Smooth muscle cell (in vitro differentiated cells): ENCODE data around the gene TMEM179. TPM values are rescaled to one million over a fixed set of nuclear protein-coding genes. Genes with fewer than 3 reads are reported as not detected.

Experiments used
- DNase-seq: peaks from one replicate; lab custom pipeline; 2025; ENCODE audit not compliant: unreplicated experiment; lab: John Stamatoyannopoulos, UW
- H2AFZ ChIP-seq: fragments of 200-600 bp; sonication (generic); 2 replicates; pipeline ENCODE4 v1.6.0; 2016; ENCODE audit warnings: antibody characterized with exemption, low read depth, mild to moderate bottlenecking
- H3F3A ChIP-seq: fragments of 200-600 bp; sonication (generic); 2 replicates; pipeline ENCODE4 v1.6.0; 2017; ENCODE audit warnings: antibody characterized with exemption, low read depth
- H3K27ac ChIP-seq: fragments of 200-600 bp; sonication (generic); 2 replicates; pipeline ENCODE4 v1.5.1; 2016; ENCODE audit warnings: low read depth, mild to moderate bottlenecking
- H3K27me3 ChIP-seq: fragments of 200-600 bp; sonication (generic); 2 replicates; pipeline ENCODE4 v1.6.1; 2016; ENCODE audit warnings: low read depth, mild to moderate bottlenecking
- H3K36me3 ChIP-seq: fragments of 200-600 bp; sonication (generic); 2 replicates; pipeline ENCODE4 v1.5.1; 2016; ENCODE audit warnings: low read depth
- H3K4me1 ChIP-seq: fragments of 200-600 bp; sonication (generic); 2 replicates; pipeline ENCODE4 v1.5.1; 2016; ENCODE audit warnings: low read depth
- H3K4me2 ChIP-seq: fragments of 200-600 bp; sonication (generic); 2 replicates; pipeline ENCODE4 v1.6.0; 2016; ENCODE audit warnings: mild to moderate bottlenecking
- H3K4me3 ChIP-seq: fragments of 200-600 bp; sonication (generic); 2 replicates; pipeline ENCODE4 v1.5.1; 2016; ENCODE audit warnings: mild to moderate bottlenecking
- H3K79me2 ChIP-seq: fragments of 200-600 bp; sonication (generic); 2 replicates; pipeline ENCODE4 v1.6.0; 2016; ENCODE audit warnings: low read depth, mild to moderate bottlenecking
- H3K9ac ChIP-seq: fragments of 200-600 bp; sonication (generic); 2 replicates; pipeline ENCODE4 v1.6.0; 2016; ENCODE audit warnings: low read depth
- H3K9me3 ChIP-seq: fragments of 200-600 bp; sonication (generic); replicated peaks from 2 replicates; pipeline ENCODE4 v1.5.1; 2016; ENCODE audit warnings: low read depth
- H4K20me1 ChIP-seq: fragments of 200-600 bp; sonication (generic); 2 replicates; pipeline ENCODE4 v1.6.0; 2016; ENCODE audit warnings: low read depth
- whole genome bisulfite sequencing: methylation state at CpG from one replicate; pipeline ENCODE4 v1.1.7; 2016; ENCODE audit warnings: low lambda C conversion rate; 5-methylcytosine and 5-hydroxymethylcytosine counted together
- polyA plus RNA-seq: library from polyadenylated mRNA; unstranded; fragments of >200 nt; fragmentation: Nextera tagmentation; extraction: Ambion mirVana; gene quantifications from 2 replicates; pipeline ENCODE4 v1.2.1, GENCODE V29; 2016
- total RNA-seq: library from RNA; depleted of rRNA; stranded (reverse); fragments of >200 nt; gene quantifications from 2 replicates; pipeline ENCODE4 v1.2.3, GENCODE V29; 2014
- TF ChIP-seq, protein P1 (sequence below): fragments of 200-600 bp; sonication (generic); IDR thresholded peaks from 2 replicates; pipeline ENCODE4 v1.5.1; 2017; ENCODE audit warnings: borderline replicate concordance, mild to moderate bottlenecking, antibody characterized with exemption; ENCODE audit not compliant: insufficient read depth, poor library complexity, severe bottlenecking

The TMEM179 gene
- total and polyA plus RNA-seq, 2 experiments from 2014 or later: 0.87 to 4.8 TPM

DNA sequence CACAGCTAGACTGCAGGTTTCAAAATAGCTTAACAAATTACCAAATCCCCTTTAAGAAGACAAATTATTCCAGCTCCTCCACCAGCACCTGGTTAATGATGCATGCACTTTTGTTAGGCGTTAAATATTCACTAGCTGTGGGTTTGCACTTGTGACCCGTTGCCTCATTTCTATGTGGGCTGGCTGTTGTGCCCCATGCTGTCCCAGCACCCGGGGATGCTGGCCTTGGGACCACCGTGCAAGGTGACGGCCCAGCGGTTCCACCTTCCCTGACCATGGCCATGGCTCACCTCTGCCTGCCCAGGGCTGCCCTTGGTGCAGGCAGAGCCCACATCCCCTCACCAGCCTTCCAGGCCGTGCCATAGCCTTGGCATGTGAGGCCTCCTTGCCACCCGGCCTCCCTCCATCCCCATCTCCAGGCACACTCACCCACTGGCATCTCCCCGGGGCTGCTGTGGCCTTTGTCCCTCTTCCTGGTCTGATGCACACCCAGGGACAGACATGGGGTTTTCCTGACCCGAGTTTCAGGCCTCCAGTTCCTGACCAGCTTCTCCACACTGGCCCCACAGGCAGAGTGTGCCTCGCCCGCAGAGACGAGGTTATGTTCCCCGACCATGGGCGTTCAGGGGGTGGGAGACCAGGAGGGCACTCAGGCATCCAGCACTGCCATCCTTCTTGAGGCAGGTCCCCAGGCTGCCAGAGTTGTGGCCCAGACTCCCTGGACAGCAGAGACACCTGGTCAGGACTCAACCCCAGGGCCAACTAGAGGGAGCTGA lies 45.4 kb downstream of the TMEM179 start:
- Histone ChIP-seq H3K4me3 (no peak overlapping the region), H3K9ac (no peak overlapping the region), H3K36me3 (no peaks in the 10 kb centered on the region), H3K4me1 (no peaks in the 10 kb centered on the region), H3K27ac (no peak overlapping the region), H3K9me3 (no peaks in the 10 kb centered on the region), H4K20me1 (no peaks in the 10 kb centered on the region), H3K79me2 (no peaks in the 10 kb centered on the region), H2AFZ (no peak overlapping the region), H3K4me2 (no peak overlapping the region), H3F3A (no peaks in the 10 kb centered on the region), H3K27me3 (no peaks in the 10 kb centered on the region)
- DNase-seq: no peak
- TF ChIP-seq, protein P1, sequence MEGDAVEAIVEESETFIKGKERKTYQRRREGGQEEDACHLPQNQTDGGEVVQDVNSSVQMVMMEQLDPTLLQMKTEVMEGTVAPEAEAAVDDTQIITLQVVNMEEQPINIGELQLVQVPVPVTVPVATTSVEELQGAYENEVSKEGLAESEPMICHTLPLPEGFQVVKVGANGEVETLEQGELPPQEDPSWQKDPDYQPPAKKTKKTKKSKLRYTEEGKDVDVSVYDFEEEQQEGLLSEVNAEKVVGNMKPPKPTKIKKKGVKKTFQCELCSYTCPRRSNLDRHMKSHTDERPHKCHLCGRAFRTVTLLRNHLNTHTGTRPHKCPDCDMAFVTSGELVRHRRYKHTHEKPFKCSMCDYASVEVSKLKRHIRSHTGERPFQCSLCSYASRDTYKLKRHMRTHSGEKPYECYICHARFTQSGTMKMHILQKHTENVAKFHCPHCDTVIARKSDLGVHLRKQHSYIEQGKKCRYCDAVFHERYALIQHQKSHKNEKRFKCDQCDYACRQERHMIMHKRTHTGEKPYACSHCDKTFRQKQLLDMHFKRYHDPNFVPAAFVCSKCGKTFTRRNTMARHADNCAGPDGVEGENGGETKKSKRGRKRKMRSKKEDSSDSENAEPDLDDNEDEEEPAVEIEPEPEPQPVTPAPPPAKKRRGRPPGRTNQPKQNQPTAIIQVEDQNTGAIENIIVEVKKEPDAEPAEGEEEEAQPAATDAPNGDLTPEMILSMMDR: no peak
- 93% methylated on average over 15 of the region's 15 CpGs for WGBS

DNA sequence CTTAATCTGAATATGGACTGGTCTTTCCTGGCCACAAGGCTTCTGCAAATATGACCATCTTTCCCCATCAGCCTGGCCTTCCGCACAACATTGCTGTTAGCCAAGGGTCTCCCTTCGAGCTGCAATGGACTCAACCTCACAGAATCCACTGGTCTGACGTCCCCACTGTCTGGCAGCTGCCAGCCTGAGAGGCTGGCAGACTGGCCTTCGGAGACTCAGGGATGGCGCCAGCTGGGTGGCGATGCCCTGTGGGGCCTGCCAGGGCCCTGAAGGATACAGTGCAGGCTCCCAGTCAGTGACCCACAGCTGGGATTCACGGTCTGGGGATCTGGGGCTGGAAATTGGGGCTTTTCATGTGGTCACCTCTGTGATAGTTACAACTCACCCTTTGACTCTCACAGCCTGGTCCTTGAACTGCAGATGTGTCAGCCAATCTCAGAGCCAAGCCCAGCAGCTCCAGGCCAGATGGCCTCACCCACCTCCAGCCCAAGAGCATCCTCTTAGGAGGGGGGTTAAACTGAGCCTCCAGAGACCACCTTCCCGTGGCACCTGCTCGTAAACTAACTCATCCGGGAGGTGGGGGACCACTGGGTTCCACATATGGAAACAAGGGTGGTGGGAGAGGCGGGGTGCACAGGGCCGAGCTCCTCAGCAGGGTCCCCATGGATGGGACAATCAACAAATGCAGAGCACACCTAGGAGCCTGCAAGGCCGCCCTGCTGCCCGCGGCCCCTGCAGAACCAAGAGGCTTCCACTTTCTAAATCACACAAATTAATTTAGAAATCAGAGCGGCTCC lies 46.1 kb downstream of the TMEM179 start:
- no peak for DNase-seq
- H3K79me2 ChIP-seq: no peaks in the 10 kb centered on the region
- H3K27ac ChIP-seq: no peak overlapping the region
- 89% methylated on average over 16 of the region's 16 CpGs for WGBS
- no peaks in the 10 kb centered on the region for H3K9me3 ChIP-seq
- no peaks in the 10 kb centered on the region for H3K36me3 ChIP-seq
- H3K27me3 ChIP-seq: no peaks in the 10 kb centered on the region
- TF ChIP-seq, protein P1: no peak
- H2AFZ ChIP-seq: no peak overlapping the region
- no peak overlapping the region for H3K4me2 ChIP-seq
- H3K4me1 ChIP-seq: no peaks in the 10 kb centered on the region
- H4K20me1 ChIP-seq: no peaks in the 10 kb centered on the region
- H3K9ac ChIP-seq: no peak overlapping the region
- no peak overlapping the region for H3K4me3 ChIP-seq
- H3F3A ChIP-seq: no peaks in the 10 kb centered on the region

DNA sequence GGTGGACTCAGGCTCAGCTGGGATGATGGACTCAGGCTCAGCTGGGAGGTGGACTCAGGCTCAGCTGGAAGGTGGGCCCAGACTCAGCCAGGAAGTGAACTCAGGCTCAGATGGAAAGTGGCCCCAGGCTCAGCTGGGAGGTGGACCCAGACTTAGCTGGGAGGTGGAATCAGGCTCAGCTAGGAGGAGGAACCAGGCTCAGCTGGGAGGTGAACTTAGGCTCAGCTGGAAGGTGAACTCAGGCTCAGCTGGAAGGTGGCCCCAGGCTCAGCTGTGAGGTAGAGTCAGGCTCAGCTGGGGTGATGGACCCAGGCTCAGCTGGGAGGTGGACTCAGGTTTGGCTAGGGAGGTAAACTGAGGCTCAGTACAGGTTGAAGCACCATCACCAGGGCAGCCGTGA lies 46.8 kb downstream of the TMEM179 start:
- Histone ChIP-seq H3K9ac (no peak overlapping the region), H3K27ac (no peak overlapping the region), H3K9me3 (no peaks in the 10 kb centered on the region), H3K4me3 (no peak overlapping the region), H4K20me1 (no peaks in the 10 kb centered on the region), H3F3A (no peaks in the 10 kb centered on the region), H3K79me2 (no peaks in the 10 kb centered on the region), H3K4me1 (no peaks in the 10 kb centered on the region), H3K36me3 (no peaks in the 10 kb centered on the region), H3K4me2 (no peak overlapping the region), H2AFZ (no peak overlapping the region), H3K27me3 (no peaks in the 10 kb centered on the region)
- DNase-seq: no peak
- TF ChIP-seq, protein P1: no peak
- WGBS: 100% methylated on average over 1 of the region's 1 CpG
